Lower lobe of right lung (tissue), 2 donors: ENCODE results near the gene MORN1. TPM values are rescaled to one million over a fixed set of nuclear protein-coding genes. Genes with fewer than 3 reads are reported as not detected.
A peak's percentile ranks its signal among the peaks of the same experiment; 100 is the strongest.

Experiments
- ATAC-seq, 2 donors: fragments of 200-7000 bp; cut with Tn5 transposase; one replicate each; pipeline ENCODE4 v1.9.1; 2020 to 2022; ENCODE audit warnings: mild to moderate bottlenecking in 2 of 2, moderate library complexity in 2 of 2
- DNase-seq: peaks from one replicate; pipeline ENCODE4 v3.0.0-alpha.2; 2020
- H3K27ac ChIP-seq: fragments of 200-600 bp; one replicate; pipeline ENCODE4 v1.8.0; 2022
- H3K27me3 ChIP-seq: fragments of 200-600 bp; one replicate; pipeline ENCODE4 v1.8.0; 2022; ENCODE audit warnings: low read depth
- H3K36me3 ChIP-seq: fragments of 200-600 bp; one replicate; pipeline ENCODE4 v1.8.0; 2022; ENCODE audit warnings: mild to moderate bottlenecking
- H3K4me1 ChIP-seq: fragments of 200-600 bp; one replicate; pipeline ENCODE4 v1.8.0; 2022
- H3K4me3 ChIP-seq: fragments of 200-600 bp; one replicate; pipeline ENCODE4 v1.8.0; 2022; ENCODE audit warnings: mild to moderate bottlenecking
- H3K9me3 ChIP-seq: fragments of 200-600 bp; one replicate; pipeline ENCODE4 v1.8.0; 2022
- intact Hi-C: fragments of 100-400 bp; cut with DNase I; formaldehyde crosslinking; loops from one replicate; pipeline ENCODE4 v1.11.0; 2022
- total RNA-seq: library from RNA; stranded (reverse); fragmentation: NEBNext Ultra II Directional; extraction: Animal tissue kit (Norgen Biotek cat#: 25700); gene quantifications from one replicate; pipeline ENCODE4 v1.2.1, GENCODE V29; 2021
- TF ChIP-seq, protein P1 (sequence below): fragments of 200-600 bp; IDR thresholded peaks from one replicate; pipeline ENCODE4 v1.8.0; 2022; ENCODE audit warnings: antibody characterized with exemption, mild to moderate bottlenecking
- donor health status: DM: no; HTN: yes; CAD: no; lungs with severe emphysema.

MORN1 gene
- total RNA-seq, 1 donor from 2014 or later = 13.4 TPM

DNA sequence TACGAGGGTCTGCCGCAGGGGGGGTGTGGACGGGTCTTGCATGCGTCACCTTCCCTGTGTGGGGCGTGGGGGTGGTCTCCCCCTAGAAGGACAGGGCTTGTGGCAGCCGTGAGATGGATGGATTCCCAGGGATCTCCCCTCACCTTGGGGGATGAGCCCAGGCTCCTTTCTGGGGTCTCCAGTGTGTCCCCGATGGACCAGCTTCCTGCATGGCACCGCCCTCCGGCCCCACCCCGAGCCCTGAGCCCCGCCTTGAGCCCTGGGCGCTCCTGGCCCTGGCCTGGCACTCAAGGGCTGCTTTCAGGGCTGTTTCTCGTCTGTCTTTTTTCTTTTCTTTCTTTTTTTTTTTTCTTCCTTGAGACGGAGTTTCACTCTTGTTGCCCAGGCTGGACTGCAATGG, 103.7 kb downstream of the MORN1 start:
- DNase-seq (no peak), ATAC-seq (no peak)
- H3K4me1 ChIP-seq = peaks cover 67% of the 10 kb centered on the region
- H3K9me3 ChIP-seq = no peaks in the 10 kb centered on the region
- TF ChIP-seq, protein P1, sequence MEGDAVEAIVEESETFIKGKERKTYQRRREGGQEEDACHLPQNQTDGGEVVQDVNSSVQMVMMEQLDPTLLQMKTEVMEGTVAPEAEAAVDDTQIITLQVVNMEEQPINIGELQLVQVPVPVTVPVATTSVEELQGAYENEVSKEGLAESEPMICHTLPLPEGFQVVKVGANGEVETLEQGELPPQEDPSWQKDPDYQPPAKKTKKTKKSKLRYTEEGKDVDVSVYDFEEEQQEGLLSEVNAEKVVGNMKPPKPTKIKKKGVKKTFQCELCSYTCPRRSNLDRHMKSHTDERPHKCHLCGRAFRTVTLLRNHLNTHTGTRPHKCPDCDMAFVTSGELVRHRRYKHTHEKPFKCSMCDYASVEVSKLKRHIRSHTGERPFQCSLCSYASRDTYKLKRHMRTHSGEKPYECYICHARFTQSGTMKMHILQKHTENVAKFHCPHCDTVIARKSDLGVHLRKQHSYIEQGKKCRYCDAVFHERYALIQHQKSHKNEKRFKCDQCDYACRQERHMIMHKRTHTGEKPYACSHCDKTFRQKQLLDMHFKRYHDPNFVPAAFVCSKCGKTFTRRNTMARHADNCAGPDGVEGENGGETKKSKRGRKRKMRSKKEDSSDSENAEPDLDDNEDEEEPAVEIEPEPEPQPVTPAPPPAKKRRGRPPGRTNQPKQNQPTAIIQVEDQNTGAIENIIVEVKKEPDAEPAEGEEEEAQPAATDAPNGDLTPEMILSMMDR = no peak
- H3K27ac ChIP-seq = no peak overlapping the region
- no peaks in the 10 kb centered on the region for H3K36me3 ChIP-seq
- H3K27me3 ChIP-seq = no peaks in the 10 kb centered on the region
- intact Hi-C loops = no loop called here
- H3K4me3 ChIP-seq = no peak overlapping the region

- DNase-seq (peak; percentile 26), ATAC-seq (no peak)
- H3K36me3 ChIP-seq = no peaks in the 10 kb centered on the region
- H3K9me3 ChIP-seq = no peaks in the 10 kb centered on the region
- no peak overlapping the region for H3K27ac ChIP-seq
- intact Hi-C loops = no loop called here
- H3K4me3 ChIP-seq = no peak overlapping the region
- TF ChIP-seq, protein P1 = no peak
- H3K27me3 ChIP-seq = no peaks in the 10 kb centered on the region
- peaks cover 60% of the 10 kb centered on the region for H3K4me1 ChIP-seq
Observed at GRCh38 chr1:2286923-2287322, 104.4 kb downstream of the MORN1 start.

- Histone ChIP-seq H3K27ac (peak overlapping the region; percentile 24), H3K36me3 (no peaks in the 10 kb centered on the region), H3K27me3 (no peaks in the 10 kb centered on the region), H3K4me3 (no peak overlapping the region), H3K4me1 (peaks cover 43% of the 10 kb centered on the region), H3K9me3 (no peaks in the 10 kb centered on the region)
- intact Hi-C loops = no loop called here
- TF ChIP-seq, protein P1 = no peak
- ATAC-seq = no peak
- no peak for DNase-seq
Observed at GRCh38 chr1:2284932-2285331, 106.4 kb downstream of the MORN1 start.

DNA sequence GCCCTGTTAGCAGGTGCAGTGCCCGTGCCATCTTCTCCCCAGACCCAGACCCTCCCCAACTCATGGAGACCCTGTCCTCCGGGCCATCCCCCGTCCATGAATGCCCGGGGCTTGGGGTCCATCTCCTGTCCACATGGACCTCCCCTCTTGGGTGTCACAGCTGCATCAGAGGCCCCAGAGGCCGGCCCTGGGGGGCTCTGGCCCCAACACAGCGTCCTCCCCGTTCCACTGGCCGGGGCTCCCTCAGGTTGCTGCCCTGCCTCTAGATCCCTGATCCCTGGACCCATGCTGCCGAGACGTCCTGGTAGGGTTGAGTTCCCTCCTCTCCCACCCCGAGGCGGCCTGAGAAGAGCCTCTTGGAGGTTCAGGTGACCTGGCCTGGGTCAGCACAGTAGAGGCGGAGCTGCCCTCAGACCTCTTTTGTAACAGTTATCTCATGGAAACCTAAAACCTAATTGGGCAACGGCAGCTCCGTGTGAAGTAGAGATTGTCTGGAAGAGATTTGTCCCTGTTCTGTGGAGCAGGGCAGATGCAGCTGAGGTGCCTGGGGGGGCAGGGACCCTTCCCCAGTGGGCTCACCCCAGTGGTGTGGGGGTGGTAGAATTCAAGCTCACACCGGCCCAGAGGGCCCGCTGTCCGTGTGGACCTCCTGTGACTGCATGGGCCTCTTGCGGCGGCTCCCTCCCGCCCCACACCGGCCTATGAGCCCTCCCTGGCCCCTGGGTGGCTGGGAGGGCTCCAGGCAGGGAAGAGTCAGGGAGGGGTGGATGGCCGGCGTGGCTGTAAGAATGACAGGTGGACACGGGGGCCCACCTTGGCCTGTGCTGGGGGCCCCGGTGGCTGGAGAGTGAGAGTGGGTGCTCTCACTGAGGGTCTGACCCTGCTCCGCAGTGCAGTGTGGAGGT, 107.1 kb downstream of the MORN1 start:
- peak in 1 of 2 donors; percentile 11 for ATAC-seq
- TF ChIP-seq, protein P1 = no peak

GRCh38 chr1:2283371-2283990, 107.9 kb downstream of the MORN1 start:
- Histone ChIP-seq H3K27ac (no peak overlapping the region), H3K27me3 (no peaks in the 10 kb centered on the region), H3K4me3 (no peak overlapping the region), H3K36me3 (no peaks in the 10 kb centered on the region), H3K9me3 (no peaks in the 10 kb centered on the region), H3K4me1 (peaks cover 43% of the 10 kb centered on the region)
- DNase-seq (peak; percentile 39), ATAC-seq (no peak)
- intact Hi-C loops = no loop called here
- TF ChIP-seq, protein P1 = no peak

More for the DNA sequence above, 107.1 kb downstream of the MORN1 start:
- no peaks in the 10 kb centered on the region for H3K36me3 ChIP-seq
- DNase-seq = peak; percentile 41
- no peaks in the 10 kb centered on the region for H3K27me3 ChIP-seq
- peak overlapping the region; percentile 24 for H3K27ac ChIP-seq
- intact Hi-C loops = no loop called here
- no peaks in the 10 kb centered on the region for H3K9me3 ChIP-seq
- no peak overlapping the region for H3K4me3 ChIP-seq
- H3K4me1 ChIP-seq = peaks cover 43% of the 10 kb centered on the region
